Adrenal gland (tissue), 5 donors: ENCODE data around the gene SEMA4C.
"Not testable (repeated sequence)": the region's sequence is repeated elsewhere in the genome, so short reads cannot be mapped to it uniquely, and the experiment has no call there.

ENCODE experiments used
- CTCF ChIP-seq, 6 experiments: fragments of 450-650 bp in 4 of 6; fragments of 200-600 bp in 2 of 6; sonication (generic) in 1 of 6; IDR thresholded peaks; 1 replicate in 5 of 6; 2 replicates in 1 of 6; pipeline versions ENCODE4 v1.5.1 to v1.8.0; 2016 to 2021; ENCODE audit warnings: antibody characterized with exemption in 6 of 6, mild to moderate bottlenecking in 2 of 6, moderate library complexity in 1 of 6
- POLR2A ChIP-seq, 2 donors: fragments of 450-650 bp; IDR thresholded peaks; one replicate each; pipeline ENCODE4 v1.6.1; 2017; ENCODE audit warnings: antibody characterized with exemption in 2 of 2, mild to moderate bottlenecking in 2 of 2, moderate library complexity in 1 of 2
- donor health status: DM: no; HTN: no; CAD: no.

GRCh38 chr2:96863056-96863455 lies 6.8 kb downstream of the SEMA4C start:
- TF ChIP-seq CTCF, POLR2A (IDR thresholded peaks at IDR 0.05): not testable (repeated sequence)
